ENCODE measurements around the gene CDC42SE1. TPM values are rescaled to one million over a fixed set of nuclear protein-coding genes. Genes with fewer than 3 reads are reported as not detected.
A peak's percentile ranks its signal among the peaks of the same experiment; 100 is the strongest.

CDC42SE1 gene
- total and polyA plus RNA-seq, 9 of the 15 experiments (the other 6 are each of a cell fraction or from before 2014, with no cell fraction given): 78.1 to 189 (median 114) TPM

DNA sequence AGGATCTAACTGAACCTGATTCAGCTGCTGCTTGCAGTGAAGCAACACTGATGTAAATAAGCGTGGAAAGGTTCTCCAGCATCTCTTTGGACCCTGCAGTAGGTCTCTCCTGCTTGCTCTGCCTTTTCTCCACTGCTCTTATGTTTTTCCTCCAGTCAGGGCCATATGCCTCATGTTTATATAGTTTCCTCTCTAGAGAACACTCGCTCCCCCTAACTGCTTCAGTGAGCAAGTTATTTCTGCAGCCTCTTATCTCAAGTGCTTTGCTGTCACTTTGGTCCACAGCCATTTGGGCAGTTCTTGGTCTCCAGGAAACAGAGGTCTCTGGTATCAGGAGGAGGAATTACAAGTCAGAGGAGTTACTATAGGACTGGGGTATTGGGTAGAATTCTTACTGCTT, 45.9 kb downstream of the CDC42SE1 start (continued):
- TF ChIP-seq, protein P1, sequence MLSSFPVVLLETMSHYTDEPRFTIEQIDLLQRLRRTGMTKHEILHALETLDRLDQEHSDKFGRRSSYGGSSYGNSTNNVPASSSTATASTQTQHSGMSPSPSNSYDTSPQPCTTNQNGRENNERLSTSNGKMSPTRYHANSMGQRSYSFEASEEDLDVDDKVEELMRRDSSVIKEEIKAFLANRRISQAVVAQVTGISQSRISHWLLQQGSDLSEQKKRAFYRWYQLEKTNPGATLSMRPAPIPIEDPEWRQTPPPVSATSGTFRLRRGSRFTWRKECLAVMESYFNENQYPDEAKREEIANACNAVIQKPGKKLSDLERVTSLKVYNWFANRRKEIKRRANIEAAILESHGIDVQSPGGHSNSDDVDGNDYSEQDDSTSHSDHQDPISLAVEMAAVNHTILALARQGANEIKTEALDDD (IDR thresholded peaks at IDR 0.05): peak; percentile 35; the same call in 1 of the 2 replicates
- TF ChIP-seq, protein P2, sequence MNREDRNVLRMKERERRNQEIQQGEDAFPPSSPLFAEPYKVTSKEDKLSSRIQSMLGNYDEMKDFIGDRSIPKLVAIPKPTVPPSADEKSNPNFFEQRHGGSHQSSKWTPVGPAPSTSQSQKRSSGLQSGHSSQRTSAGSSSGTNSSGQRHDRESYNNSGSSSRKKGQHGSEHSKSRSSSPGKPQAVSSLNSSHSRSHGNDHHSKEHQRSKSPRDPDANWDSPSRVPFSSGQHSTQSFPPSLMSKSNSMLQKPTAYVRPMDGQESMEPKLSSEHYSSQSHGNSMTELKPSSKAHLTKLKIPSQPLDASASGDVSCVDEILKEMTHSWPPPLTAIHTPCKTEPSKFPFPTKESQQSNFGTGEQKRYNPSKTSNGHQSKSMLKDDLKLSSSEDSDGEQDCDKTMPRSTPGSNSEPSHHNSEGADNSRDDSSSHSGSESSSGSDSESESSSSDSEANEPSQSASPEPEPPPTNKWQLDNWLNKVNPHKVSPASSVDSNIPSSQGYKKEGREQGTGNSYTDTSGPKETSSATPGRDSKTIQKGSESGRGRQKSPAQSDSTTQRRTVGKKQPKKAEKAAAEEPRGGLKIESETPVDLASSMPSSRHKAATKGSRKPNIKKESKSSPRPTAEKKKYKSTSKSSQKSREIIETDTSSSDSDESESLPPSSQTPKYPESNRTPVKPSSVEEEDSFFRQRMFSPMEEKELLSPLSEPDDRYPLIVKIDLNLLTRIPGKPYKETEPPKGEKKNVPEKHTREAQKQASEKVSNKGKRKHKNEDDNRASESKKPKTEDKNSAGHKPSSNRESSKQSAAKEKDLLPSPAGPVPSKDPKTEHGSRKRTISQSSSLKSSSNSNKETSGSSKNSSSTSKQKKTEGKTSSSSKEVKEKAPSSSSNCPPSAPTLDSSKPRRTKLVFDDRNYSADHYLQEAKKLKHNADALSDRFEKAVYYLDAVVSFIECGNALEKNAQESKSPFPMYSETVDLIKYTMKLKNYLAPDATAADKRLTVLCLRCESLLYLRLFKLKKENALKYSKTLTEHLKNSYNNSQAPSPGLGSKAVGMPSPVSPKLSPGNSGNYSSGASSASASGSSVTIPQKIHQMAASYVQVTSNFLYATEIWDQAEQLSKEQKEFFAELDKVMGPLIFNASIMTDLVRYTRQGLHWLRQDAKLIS (CRISPR knock-in tag; IDR thresholded peaks at IDR 0.05): no peak
- TF ChIP-seq HSF4 (CRISPR knock-in tag; IDR thresholded peaks at IDR 0.05; ENCODE audit: borderline replicate concordance): no peak
- TF ChIP-seq, protein P3, sequence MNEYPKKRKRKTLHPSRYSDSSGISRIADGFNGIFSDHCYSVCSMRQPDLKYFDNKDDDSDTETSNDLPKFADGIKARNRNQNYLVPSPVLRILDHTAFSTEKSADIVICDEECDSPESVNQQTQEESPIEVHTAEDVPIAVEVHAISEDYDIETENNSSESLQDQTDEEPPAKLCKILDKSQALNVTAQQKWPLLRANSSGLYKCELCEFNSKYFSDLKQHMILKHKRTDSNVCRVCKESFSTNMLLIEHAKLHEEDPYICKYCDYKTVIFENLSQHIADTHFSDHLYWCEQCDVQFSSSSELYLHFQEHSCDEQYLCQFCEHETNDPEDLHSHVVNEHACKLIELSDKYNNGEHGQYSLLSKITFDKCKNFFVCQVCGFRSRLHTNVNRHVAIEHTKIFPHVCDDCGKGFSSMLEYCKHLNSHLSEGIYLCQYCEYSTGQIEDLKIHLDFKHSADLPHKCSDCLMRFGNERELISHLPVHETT (CRISPR knock-in tag; conservative IDR thresholded peaks at IDR 0.05 in 1 of 2, IDR thresholded peaks at IDR 0.05 in 1 of 2): 0 out of 4 replicates have a peak, but pooled peaks of 1 of the 2 experiments have one; percentile 27
- TF ChIP-seq SPI1 (IDR thresholded peaks at IDR 0.05; ENCODE audit: borderline replicate concordance, low read depth, low read length): no peak
- TF ChIP-seq EP300 (IDR thresholded peaks at IDR 0.05; ENCODE audit: low read length): peak; percentile 31; the same call in 1 of the 2 replicates
- TF ChIP-seq, protein P4, sequence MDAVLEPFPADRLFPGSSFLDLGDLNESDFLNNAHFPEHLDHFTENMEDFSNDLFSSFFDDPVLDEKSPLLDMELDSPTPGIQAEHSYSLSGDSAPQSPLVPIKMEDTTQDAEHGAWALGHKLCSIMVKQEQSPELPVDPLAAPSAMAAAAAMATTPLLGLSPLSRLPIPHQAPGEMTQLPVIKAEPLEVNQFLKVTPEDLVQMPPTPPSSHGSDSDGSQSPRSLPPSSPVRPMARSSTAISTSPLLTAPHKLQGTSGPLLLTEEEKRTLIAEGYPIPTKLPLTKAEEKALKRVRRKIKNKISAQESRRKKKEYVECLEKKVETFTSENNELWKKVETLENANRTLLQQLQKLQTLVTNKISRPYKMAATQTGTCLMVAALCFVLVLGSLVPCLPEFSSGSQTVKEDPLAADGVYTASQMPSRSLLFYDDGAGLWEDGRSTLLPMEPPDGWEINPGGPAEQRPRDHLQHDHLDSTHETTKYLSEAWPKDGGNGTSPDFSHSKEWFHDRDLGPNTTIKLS (IDR thresholded peaks at IDR 0.05; ENCODE audit: borderline replicate concordance, low read depth): 0 out of 2 replicates have a peak, but pooled peaks have one; percentile 37
- no peak for TF ChIP-seq NR2F6 (CRISPR knock-in tag; IDR thresholded peaks at IDR 0.05)
- TF ChIP-seq MEIS2 (IDR thresholded peaks at IDR 0.05; ENCODE audit: partially characterized antibody): peak; percentile 42
- TF ChIP-seq, protein P5, sequence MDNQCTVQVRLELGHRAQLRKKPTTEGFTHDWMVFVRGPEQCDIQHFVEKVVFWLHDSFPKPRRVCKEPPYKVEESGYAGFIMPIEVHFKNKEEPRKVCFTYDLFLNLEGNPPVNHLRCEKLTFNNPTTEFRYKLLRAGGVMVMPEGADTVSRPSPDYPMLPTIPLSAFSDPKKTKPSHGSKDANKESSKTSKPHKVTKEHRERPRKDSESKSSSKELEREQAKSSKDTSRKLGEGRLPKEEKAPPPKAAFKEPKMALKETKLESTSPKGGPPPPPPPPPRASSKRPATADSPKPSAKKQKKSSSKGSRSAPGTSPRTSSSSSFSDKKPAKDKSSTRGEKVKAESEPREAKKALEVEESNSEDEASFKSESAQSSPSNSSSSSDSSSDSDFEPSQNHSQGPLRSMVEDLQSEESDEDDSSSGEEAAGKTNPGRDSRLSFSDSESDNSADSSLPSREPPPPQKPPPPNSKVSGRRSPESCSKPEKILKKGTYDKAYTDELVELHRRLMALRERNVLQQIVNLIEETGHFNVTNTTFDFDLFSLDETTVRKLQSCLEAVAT (IDR thresholded peaks at IDR 0.05): no peak
- no peak for TF ChIP-seq EZH2 (IDR thresholded peaks at IDR 0.05; ENCODE audit: borderline replicate concordance, low read depth, low read length)
- no peak for TF ChIP-seq BRCA1 (IDR thresholded peaks at IDR 0.05)
- TF ChIP-seq BRCA1 (CRISPR knock-in tag; IDR thresholded peaks at IDR 0.05): no peak
- TF ChIP-seq, protein P6, sequence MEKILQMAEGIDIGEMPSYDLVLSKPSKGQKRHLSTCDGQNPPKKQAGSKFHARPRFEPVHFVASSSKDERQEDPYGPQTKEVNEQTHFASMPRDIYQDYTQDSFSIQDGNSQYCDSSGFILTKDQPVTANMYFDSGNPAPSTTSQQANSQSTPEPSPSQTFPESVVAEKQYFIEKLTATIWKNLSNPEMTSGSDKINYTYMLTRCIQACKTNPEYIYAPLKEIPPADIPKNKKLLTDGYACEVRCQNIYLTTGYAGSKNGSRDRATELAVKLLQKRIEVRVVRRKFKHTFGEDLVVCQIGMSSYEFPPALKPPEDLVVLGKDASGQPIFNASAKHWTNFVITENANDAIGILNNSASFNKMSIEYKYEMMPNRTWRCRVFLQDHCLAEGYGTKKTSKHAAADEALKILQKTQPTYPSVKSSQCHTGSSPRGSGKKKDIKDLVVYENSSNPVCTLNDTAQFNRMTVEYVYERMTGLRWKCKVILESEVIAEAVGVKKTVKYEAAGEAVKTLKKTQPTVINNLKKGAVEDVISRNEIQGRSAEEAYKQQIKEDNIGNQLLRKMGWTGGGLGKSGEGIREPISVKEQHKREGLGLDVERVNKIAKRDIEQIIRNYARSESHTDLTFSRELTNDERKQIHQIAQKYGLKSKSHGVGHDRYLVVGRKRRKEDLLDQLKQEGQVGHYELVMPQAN (IDR thresholded peaks at IDR 0.05; ENCODE audit: borderline replicate concordance): no peak
- TF ChIP-seq, protein P7, sequence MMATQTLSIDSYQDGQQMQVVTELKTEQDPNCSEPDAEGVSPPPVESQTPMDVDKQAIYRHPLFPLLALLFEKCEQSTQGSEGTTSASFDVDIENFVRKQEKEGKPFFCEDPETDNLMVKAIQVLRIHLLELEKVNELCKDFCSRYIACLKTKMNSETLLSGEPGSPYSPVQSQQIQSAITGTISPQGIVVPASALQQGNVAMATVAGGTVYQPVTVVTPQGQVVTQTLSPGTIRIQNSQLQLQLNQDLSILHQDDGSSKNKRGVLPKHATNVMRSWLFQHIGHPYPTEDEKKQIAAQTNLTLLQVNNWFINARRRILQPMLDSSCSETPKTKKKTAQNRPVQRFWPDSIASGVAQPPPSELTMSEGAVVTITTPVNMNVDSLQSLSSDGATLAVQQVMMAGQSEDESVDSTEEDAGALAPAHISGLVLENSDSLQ (IDR thresholded peaks at IDR 0.05): peak; percentile 53

Data from K562 (cell line).